GM12878 (cell line): ENCODE measurements around the gene YARS1. TPM values are rescaled to one million over a fixed set of nuclear protein-coding genes. Genes with fewer than 3 reads are reported as not detected.

ENCODE experiments used
- ATAC-seq: fragments of 200-7000 bp; cut with Tn5 transposase; 3 replicates; pipeline ENCODE4 v1.9.1; 2020; ENCODE audit warnings: mild to moderate bottlenecking, moderate library complexity
- BruUV-seq: library from RNA; stranded (reverse); fragments of 400-500 nt; replicated peaks from 2 replicates; lab custom pipeline; 2021; lab: Mats Ljungman, UMichigan
- CTCF ChIA-PET: fragments of 300-600 bp; sonication (Branson Sonifier 250); formaldehyde crosslinking; extraction: SDS; loops from one replicate; lab custom pipeline; 2021; ENCODE audit warnings: inconsistent platforms; lab: Yijun Ruan, JAX
- POLR2A ChIA-PET: fragments of 350-600 bp; formaldehyde crosslinking; extraction: SDS; loops from one replicate; lab custom pipeline; 2021; ENCODE audit warnings: inconsistent platforms; lab: Charles Lee
- RAD21 ChIA-PET: fragments of 300-600 bp; sonication (Branson Sonifier 250); formaldehyde crosslinking; loops from one replicate; lab custom pipeline; 2023; ENCODE audit warnings: antibody characterized with exemption; ENCODE audit not compliant: unreplicated experiment; lab: Charles Lee
- SMC1A ChIA-PET: fragments of 300-600 bp; sonication (Branson Sonifier 250); formaldehyde crosslinking; loops from one replicate; lab custom pipeline; 2023; ENCODE audit not compliant: unreplicated experiment, uncharacterized antibody; lab: Charles Lee
- DNase-seq: peaks from one replicate; pipeline ENCODE4 v3.0.0-alpha.2; 2011; ENCODE audit warnings: low read depth, low spot score
- FAIRE-seq: peaks from 3 replicates; lab custom pipeline; 2011; peaks lifted over from hg19 to GRCh38; lab: Jason Lieb, UNC
- H2AFZ ChIP-seq: 2 replicates; pipeline ENCODE4 v1.6.0; 2011; ENCODE audit warnings: low read depth, low read length, control low read depth; ENCODE audit not compliant: control insufficient read depth
- H3K27ac ChIP-seq: 2 replicates; pipeline ENCODE4 v1.5.1; 2011; ENCODE audit warnings: control low read depth; ENCODE audit not compliant: control insufficient read depth, insufficient read depth
- H3K27me3 ChIP-seq, 2 experiments: replicated peaks in 1 of 2; 2 replicates each; pipeline versions ENCODE4 v1.6.0 to v1.6.1; 2011; ENCODE audit warnings: low read length in 1 of 2; ENCODE audit not compliant: control insufficient read depth in 2 of 2, insufficient read depth in 2 of 2
- H3K36me3 ChIP-seq, 2 experiments: 2 replicates each; pipeline ENCODE4 v1.5.1; 2011; ENCODE audit warnings: low read length in 1 of 2; ENCODE audit not compliant: control insufficient read depth in 2 of 2, insufficient read depth in 2 of 2
- H3K4me1 ChIP-seq: 2 replicates; pipeline ENCODE4 v1.6.1; 2011; ENCODE audit warnings: mild to moderate bottlenecking, low read length, moderate library complexity, mixed read lengths; ENCODE audit not compliant: control insufficient read depth, insufficient read depth
- H3K4me2 ChIP-seq: 2 replicates; pipeline ENCODE4 v1.6.0; 2011; ENCODE audit warnings: control low read depth; ENCODE audit not compliant: control insufficient read depth, insufficient read depth
- H3K4me3 ChIP-seq: fragments of 200-600 bp; sonication (generic); 2 replicates; pipeline ENCODE4 v1.5.1; 2016
- H3K79me2 ChIP-seq: 2 replicates; pipeline ENCODE4 v1.6.0; 2011; ENCODE audit warnings: low read length; ENCODE audit not compliant: control insufficient read depth, insufficient read depth
- H3K9ac ChIP-seq: 2 replicates; pipeline ENCODE4 v1.8.0; 2011; ENCODE audit warnings: low read length, control low read depth, mixed read lengths; ENCODE audit not compliant: control insufficient read depth, insufficient read depth
- H3K9me3 ChIP-seq: replicated peaks from 3 replicates; pipeline ENCODE4 v1.5.1; 2011; ENCODE audit warnings: mild to moderate bottlenecking, low read length; ENCODE audit not compliant: control insufficient read depth, insufficient read depth
- H4K20me1 ChIP-seq: 2 replicates; pipeline ENCODE4 v1.6.0; 2011; ENCODE audit not compliant: control insufficient read depth, insufficient read depth
- EGR1 ChIP-seq, 2 experiments: IDR thresholded peaks; 1 replicate in 1 of 2; 2 replicates in 1 of 2; pipeline ENCODE4 v1.6.1; 2011 to 2012; ENCODE audit warnings: low read depth in 2 of 2, low read length in 2 of 2, borderline replicate concordance in 1 of 2, mild to moderate bottlenecking in 1 of 2, moderate library complexity in 1 of 2
- EP300 ChIP-seq, 2 experiments: fragments of 150-350 bp in 1 of 2; IDR thresholded peaks; 2 replicates each; pipeline ENCODE4 v1.6.1; 2011 to 2012; ENCODE audit warnings: low read depth in 2 of 2, low read length in 2 of 2, borderline replicate concordance in 1 of 2, improper control_type of control experiment in 1 of 2, inconsistent platforms in 1 of 2; ENCODE audit not compliant: control insufficient read depth in 1 of 2
- ETV6 ChIP-seq, 2 experiments: fragments of 450-650 bp in 1 of 2; IDR thresholded peaks in 1 of 2; conservative IDR thresholded peaks in 1 of 2; 2 replicates each; pipeline ENCODE4 v1.6.1; 2014; ENCODE audit warnings: antibody characterized with exemption in 1 of 2, borderline replicate concordance in 1 of 2, low read depth in 1 of 2, mild to moderate bottlenecking in 1 of 2, moderate library complexity in 1 of 2
- MXI1 ChIP-seq: fragments of 150-350 bp; IDR thresholded peaks from 2 replicates; pipeline ENCODE4 v1.6.1; 2011; ENCODE audit warnings: low read depth, mild to moderate bottlenecking, inconsistent platforms, low read length, improper control_type of control experiment
- NBN ChIP-seq: fragments of 450-650 bp; IDR thresholded peaks from 2 replicates; pipeline ENCODE4 v1.6.1; 2016
- POU2F2 ChIP-seq: IDR thresholded peaks from 3 replicates; pipeline ENCODE4 v1.6.1; 2011; ENCODE audit warnings: low read depth, mild to moderate bottlenecking, low read length, borderline replicate concordance
- SIN3A ChIP-seq: IDR thresholded peaks from 2 replicates; pipeline ENCODE4 v1.6.1; 2012; ENCODE audit warnings: low read depth, low read length, improper control_type of control experiment
- TBL1XR1 ChIP-seq: IDR thresholded peaks from 2 replicates; pipeline ENCODE4 v1.6.1; 2012; ENCODE audit warnings: low read depth, low read length, improper control_type of control experiment
- TCF3 ChIP-seq: IDR thresholded peaks from 2 replicates; pipeline ENCODE4 v1.6.1; 2012; ENCODE audit warnings: low read depth, mild to moderate bottlenecking, low read length, borderline replicate concordance; ENCODE audit not compliant: insufficient read depth
- WGBS: methylation state at CpG from one replicate; pipeline ENCODE4 v1.1.6; 2016; ENCODE audit warnings: low lambda C conversion rate; ENCODE audit not compliant: insufficient replicate concordance, insufficient coverage; ENCODE audit errors: missing lambda C conversion rate; 5-methylcytosine and 5-hydroxymethylcytosine counted together
- in situ Hi-C: fragments of 300-500 bp; cut with MboI; formaldehyde crosslinking; loops from 9 replicates; pipeline ENCODE4 v1.14.3; 2018; ENCODE audit warnings: mixed read lengths
- intact Hi-C: fragments of 100-400 bp; cut with micrococcal nuclease; formaldehyde crosslinking; loops from one replicate; pipeline ENCODE4 v1.14.2; 2022; ENCODE audit not compliant: unreplicated experiment
- polyA plus RNA-seq, 11 experiments: library from polyadenylated mRNA; depleted of rRNA in 4 of 11; unstranded in 6 of 11; stranded (reverse) in 5 of 11; fragments of >200 nt; fragmentation: Nextera tagmentation in 4 of 11; fragmentation: Illumina TruSeq in 1 of 11; extraction: Ambion mirVana in 4 of 11; extraction: Trizol in 1 of 11; gene quantifications; 1 replicate in 1 of 11; 2 replicates in 10 of 11; pipeline versions ENCODE4 v1.2.1 to v1.2.3, GENCODE V29; 2011 to 2016; ENCODE audit warnings: inconsistent platforms in 2 of 11, missing spikeins in 2 of 11, low read depth in 1 of 11
- total RNA-seq, 4 experiments: library from RNA; depleted of rRNA in 3 of 4; stranded (reverse); fragments of >200 nt in 3 of 4; fragmentation: Illumina TruSeq in 1 of 4; extraction: Trizol in 1 of 4; gene quantifications; 2 replicates each; pipeline versions ENCODE4 v1.2.1 to v1.2.3, GENCODE V29; 2013 to 2021
- TF ChIP-seq, protein P1 (sequence below): IDR thresholded peaks from 2 replicates; pipeline ENCODE4 v1.6.1; 2011; ENCODE audit warnings: borderline replicate concordance, low read depth, mild to moderate bottlenecking, moderate library complexity, mixed read lengths, low read length; ENCODE audit not compliant: insufficient read depth; ENCODE audit errors: extremely low read length
- TF ChIP-seq, protein P2 (sequence below): IDR thresholded peaks from 2 replicates; pipeline ENCODE4 v1.6.1; 2012; ENCODE audit warnings: improper control_type of control experiment, low read depth, low read length; ENCODE audit not compliant: insufficient replicate concordance
- TF ChIP-seq, protein P3 (sequence below): IDR thresholded peaks from 2 replicates; pipeline ENCODE4 v1.6.1; 2012; ENCODE audit warnings: low read depth, low read length, improper control_type of control experiment

The YARS1 gene
- total and polyA plus RNA-seq, 10 of the 15 experiments (the other 5 are each of a cell fraction or from before 2014, with no cell fraction given) = 39.9 to 202 (median 136) TPM

GRCh38 chr1:32764826-32765569 is 52.2 kb downstream of the YARS1 start (continued):
- TF ChIP-seq TBL1XR1 (no peak), EGR1 (IDR thresholded peaks at IDR 0.05; ENCODE audit: borderline replicate concordance in 1 of 2, low read depth in 2 of 2, low read length in 2 of 2) (no peak), EP300 (IDR thresholded peaks at IDR 0.05; ENCODE audit: borderline replicate concordance in 1 of 2, control insufficient read depth in 1 of 2, low read depth in 2 of 2, low read length in 2 of 2) (no peak), ETV6 (conservative IDR thresholded peaks at IDR 0.05 in 1 of 2, IDR thresholded peaks at IDR 0.05 in 1 of 2; ENCODE audit: borderline replicate concordance in 1 of 2, low read depth in 1 of 2) (no peak), SIN3A (no peak), POU2F2 (no peak)
- TF ChIP-seq, protein P1, sequence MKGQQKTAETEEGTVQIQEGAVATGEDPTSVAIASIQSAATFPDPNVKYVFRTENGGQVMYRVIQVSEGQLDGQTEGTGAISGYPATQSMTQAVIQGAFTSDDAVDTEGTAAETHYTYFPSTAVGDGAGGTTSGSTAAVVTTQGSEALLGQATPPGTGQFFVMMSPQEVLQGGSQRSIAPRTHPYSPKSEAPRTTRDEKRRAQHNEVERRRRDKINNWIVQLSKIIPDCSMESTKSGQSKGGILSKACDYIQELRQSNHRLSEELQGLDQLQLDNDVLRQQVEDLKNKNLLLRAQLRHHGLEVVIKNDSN = no peak

DNA sequence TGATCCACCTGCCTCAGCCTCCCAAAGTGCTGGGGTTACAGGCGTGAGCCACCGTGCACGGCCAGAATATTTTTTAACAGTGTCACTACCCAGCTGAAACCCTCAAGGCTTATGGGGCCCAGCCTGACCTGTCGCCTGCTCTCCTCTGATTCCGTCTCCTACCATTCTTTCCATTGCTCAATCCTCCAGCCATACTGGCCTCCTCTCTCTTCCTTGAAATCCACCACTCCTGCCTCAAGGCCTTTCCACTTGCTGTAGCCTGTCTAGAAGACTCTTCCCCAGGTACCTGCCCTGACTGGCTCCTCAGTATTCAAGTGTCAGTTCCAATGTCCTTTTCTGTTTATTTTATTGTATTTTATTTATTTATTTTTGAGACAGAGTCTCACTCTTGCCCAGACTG is 53.9 kb downstream of the YARS1 start:
- ChIA-PET SMC1A (interaction anchor here (0.6 kb wide), 1 partner anchor 51 kb away, joined by 3 read pairs; no protein-coding TSS in a partner anchor), RAD21 (no interaction called here), CTCF (interaction anchor here (0.9 to 4.0 kb wide), 2 partner anchors 51 to 243 kb away, joined by 3 to 24 read pairs; no protein-coding TSS in a partner anchor), POLR2A (interaction anchor here (0.6 kb wide), 1 partner anchor 366 kb away, joined by 4 read pairs; no protein-coding TSS in a partner anchor)
- intact Hi-C loops (no loop called here), in situ Hi-C loops (no loop called here)
- H4K20me1 ChIP-seq = no peaks in the 10 kb centered on the region
- no peaks in the 10 kb centered on the region; a peak in 1 of 4 replicates for H3K27me3 ChIP-seq
- FAIRE-seq (no peak), ATAC-seq (no peak), DNase-seq (no peak)
- no peak overlapping the region for H3K27ac ChIP-seq
- WGBS = 75% methylated on average over 5 of the region's 5 CpGs
- H2AFZ ChIP-seq = no peak overlapping the region
- no TSS peak for BruUV-seq
- H3K4me2 ChIP-seq = no peak overlapping the region
- H3K9me3 ChIP-seq = no peaks in the 10 kb centered on the region
- no peak overlapping the region for H3K9ac ChIP-seq
- no peak overlapping the region for H3K4me3 ChIP-seq
- no peaks in the 10 kb centered on the region for H3K79me2 ChIP-seq
- peaks cover 14% of the 10 kb centered on the region for H3K4me1 ChIP-seq
- H3K36me3 ChIP-seq = no peaks in the 10 kb centered on the region
- TF ChIP-seq, protein P2, sequence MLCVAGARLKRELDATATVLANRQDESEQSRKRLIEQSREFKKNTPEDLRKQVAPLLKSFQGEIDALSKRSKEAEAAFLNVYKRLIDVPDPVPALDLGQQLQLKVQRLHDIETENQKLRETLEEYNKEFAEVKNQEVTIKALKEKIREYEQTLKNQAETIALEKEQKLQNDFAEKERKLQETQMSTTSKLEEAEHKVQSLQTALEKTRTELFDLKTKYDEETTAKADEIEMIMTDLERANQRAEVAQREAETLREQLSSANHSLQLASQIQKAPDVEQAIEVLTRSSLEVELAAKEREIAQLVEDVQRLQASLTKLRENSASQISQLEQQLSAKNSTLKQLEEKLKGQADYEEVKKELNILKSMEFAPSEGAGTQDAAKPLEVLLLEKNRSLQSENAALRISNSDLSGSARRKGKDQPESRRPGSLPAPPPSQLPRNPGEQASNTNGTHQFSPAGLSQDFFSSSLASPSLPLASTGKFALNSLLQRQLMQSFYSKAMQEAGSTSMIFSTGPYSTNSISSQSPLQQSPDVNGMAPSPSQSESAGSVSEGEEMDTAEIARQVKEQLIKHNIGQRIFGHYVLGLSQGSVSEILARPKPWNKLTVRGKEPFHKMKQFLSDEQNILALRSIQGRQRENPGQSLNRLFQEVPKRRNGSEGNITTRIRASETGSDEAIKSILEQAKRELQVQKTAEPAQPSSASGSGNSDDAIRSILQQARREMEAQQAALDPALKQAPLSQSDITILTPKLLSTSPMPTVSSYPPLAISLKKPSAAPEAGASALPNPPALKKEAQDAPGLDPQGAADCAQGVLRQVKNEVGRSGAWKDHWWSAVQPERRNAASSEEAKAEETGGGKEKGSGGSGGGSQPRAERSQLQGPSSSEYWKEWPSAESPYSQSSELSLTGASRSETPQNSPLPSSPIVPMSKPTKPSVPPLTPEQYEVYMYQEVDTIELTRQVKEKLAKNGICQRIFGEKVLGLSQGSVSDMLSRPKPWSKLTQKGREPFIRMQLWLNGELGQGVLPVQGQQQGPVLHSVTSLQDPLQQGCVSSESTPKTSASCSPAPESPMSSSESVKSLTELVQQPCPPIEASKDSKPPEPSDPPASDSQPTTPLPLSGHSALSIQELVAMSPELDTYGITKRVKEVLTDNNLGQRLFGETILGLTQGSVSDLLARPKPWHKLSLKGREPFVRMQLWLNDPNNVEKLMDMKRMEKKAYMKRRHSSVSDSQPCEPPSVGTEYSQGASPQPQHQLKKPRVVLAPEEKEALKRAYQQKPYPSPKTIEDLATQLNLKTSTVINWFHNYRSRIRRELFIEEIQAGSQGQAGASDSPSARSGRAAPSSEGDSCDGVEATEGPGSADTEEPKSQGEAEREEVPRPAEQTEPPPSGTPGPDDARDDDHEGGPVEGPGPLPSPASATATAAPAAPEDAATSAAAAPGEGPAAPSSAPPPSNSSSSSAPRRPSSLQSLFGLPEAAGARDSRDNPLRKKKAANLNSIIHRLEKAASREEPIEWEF = no peak
- TF ChIP-seq NBN (no peak), MXI1 (no peak), TCF3 (no peak)
- TF ChIP-seq, protein P3, sequence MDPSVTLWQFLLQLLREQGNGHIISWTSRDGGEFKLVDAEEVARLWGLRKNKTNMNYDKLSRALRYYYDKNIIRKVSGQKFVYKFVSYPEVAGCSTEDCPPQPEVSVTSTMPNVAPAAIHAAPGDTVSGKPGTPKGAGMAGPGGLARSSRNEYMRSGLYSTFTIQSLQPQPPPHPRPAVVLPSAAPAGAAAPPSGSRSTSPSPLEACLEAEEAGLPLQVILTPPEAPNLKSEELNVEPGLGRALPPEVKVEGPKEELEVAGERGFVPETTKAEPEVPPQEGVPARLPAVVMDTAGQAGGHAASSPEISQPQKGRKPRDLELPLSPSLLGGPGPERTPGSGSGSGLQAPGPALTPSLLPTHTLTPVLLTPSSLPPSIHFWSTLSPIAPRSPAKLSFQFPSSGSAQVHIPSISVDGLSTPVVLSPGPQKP = no peak
